Measurements from ENCODE around the gene ITGB7.

The ITGB7 gene

GRCh38 chr12:53192531-53193021 lies 14.5 kb downstream of the ITGB7 start:
- no peak for TF ChIP-seq EGR1 (IDR thresholded peaks at IDR 0.05)

DNA sequence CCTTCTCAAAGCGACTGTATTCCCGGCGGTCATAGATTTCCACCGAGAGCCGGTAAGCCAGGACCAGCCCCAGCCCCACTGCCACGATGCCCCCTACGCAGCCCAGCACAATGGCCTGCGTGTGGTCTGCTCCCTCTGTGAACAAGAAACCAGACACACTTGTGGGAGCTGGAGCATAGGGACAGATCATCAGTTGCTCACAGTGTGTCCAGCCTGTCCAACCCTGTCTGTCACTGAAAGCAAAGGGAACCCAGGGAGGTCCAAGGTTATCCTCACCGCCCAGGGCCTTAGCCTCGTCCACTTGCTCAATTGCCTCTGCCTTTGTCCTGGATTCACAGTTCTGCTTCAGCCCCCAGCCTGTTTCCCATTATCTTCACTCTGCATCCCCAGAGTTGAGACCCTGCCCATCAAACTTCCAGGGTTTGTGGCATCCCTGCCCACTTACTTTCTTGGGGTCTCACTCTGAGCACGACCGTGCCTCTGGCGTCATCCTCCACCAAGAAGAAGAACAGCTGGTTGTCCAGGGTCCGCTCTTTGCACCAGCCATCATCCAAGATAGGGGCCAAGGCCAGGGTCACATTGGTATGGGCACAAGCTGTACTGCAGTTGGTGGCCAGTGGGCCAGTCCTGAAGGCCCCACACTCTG lies 15.0 kb downstream of the ITGB7 start:
- TF ChIP-seq NFIC (IDR thresholded peaks at IDR 0.05) (no peak), REST (IDR thresholded peaks at IDR 0.05; ENCODE audit: low read depth) (no peak), EP300 (IDR thresholded peaks at IDR 0.05; ENCODE audit: borderline replicate concordance) (no peak), CEBPB (IDR thresholded peaks at IDR 0.05) (no peak), TAF1 (IDR thresholded peaks at IDR 0.05; ENCODE audit: low read depth) (no peak)

- TF ChIP-seq REST (IDR thresholded peaks at IDR 0.05; ENCODE audit: low read depth) (no peak), FOXM1 (IDR thresholded peaks at IDR 0.05; ENCODE audit: borderline replicate concordance, low read depth) (no peak), CREB1 (IDR thresholded peaks at IDR 0.05; ENCODE audit: low read depth) (no peak), USF1 (IDR thresholded peaks at IDR 0.05) (no peak), NFIC (IDR thresholded peaks at IDR 0.05) (no peak), EP300 (IDR thresholded peaks at IDR 0.05; ENCODE audit: borderline replicate concordance) (no peak), EGR1 (IDR thresholded peaks at IDR 0.05) (no peak), YY1 (IDR thresholded peaks at IDR 0.05; ENCODE audit: low read depth) (no peak), TAF1 (IDR thresholded peaks at IDR 0.05; ENCODE audit: low read depth) (no peak), TCF12 (IDR thresholded peaks at IDR 0.05; ENCODE audit: low read depth) (no peak)
Observed at GRCh38 chr12:53191096-53191884, 15.8 kb downstream of the ITGB7 start.

GRCh38 chr12:53190108-53190729 lies 16.8 kb downstream of the ITGB7 start:
- no peak for TF ChIP-seq YY1 (IDR thresholded peaks at IDR 0.05; ENCODE audit: low read depth)
- peak; percentile 64 for TF ChIP-seq RAD21 (IDR thresholded peaks at IDR 0.05; ENCODE audit: low read depth)
- no peak for TF ChIP-seq USF1 (IDR thresholded peaks at IDR 0.05)
- TF ChIP-seq, protein P1, sequence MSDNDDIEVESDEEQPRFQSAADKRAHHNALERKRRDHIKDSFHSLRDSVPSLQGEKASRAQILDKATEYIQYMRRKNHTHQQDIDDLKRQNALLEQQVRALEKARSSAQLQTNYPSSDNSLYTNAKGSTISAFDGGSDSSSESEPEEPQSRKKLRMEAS (IDR thresholded peaks at IDR 0.05): no peak
- no peak for TF ChIP-seq TCF12 (IDR thresholded peaks at IDR 0.05; ENCODE audit: low read depth)

DNA sequence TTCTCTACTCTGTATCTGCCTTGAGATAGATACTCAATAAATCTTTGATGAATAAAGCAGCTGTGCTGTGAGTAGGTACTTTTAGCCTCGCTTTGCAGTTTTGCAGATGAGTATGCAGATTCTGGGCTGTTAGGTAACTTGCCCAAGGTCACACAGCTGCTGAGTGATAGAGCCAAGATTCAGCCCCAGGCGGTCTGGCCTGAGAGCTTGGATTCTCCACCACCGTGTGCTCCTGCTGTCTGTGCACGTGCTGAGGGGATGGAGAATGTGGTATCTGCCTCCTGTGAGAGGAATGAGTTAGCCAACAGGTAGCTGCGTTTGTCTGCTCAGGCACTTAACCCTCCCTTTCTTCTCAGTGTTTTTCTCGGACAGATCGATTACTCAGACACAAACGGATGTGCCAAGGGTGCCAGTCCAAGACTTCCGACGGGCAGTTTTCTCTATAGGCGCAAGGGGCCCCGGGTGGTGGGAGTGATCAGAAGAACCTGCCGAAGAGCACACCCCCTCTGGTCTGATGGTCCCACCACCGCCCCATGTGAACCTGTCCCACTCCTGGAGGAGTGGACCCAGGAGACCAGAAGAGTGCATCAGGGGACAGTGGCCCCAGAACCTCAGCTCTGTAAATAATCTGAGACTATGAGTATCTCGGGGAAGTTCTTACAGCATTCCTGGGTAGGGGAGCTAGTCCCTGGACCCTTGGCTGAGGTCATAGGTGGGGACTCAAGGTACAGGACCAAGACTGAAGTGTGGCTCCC lies 19.7 kb downstream of the ITGB7 start:
- TF ChIP-seq USF1 (IDR thresholded peaks at IDR 0.05) (no peak), REST (IDR thresholded peaks at IDR 0.05; ENCODE audit: low read depth) (no peak), CEBPB (IDR thresholded peaks at IDR 0.05) (no peak), TAF1 (IDR thresholded peaks at IDR 0.05; ENCODE audit: low read depth) (no peak), NFIC (IDR thresholded peaks at IDR 0.05) (no peak), TEAD4 (IDR thresholded peaks at IDR 0.05) (no peak), ZBTB7A (IDR thresholded peaks at IDR 0.05; ENCODE audit: low read depth) (no peak), EP300 (IDR thresholded peaks at IDR 0.05; ENCODE audit: borderline replicate concordance) (no peak), RAD21 (IDR thresholded peaks at IDR 0.05; ENCODE audit: low read depth) (no peak), TCF12 (IDR thresholded peaks at IDR 0.05; ENCODE audit: low read depth) (no peak), FOXM1 (IDR thresholded peaks at IDR 0.05; ENCODE audit: borderline replicate concordance, low read depth) (no peak), CREB1 (IDR thresholded peaks at IDR 0.05; ENCODE audit: low read depth) (no peak), EGR1 (IDR thresholded peaks at IDR 0.05) (no peak), YY1 (IDR thresholded peaks at IDR 0.05; ENCODE audit: low read depth) (no peak)
- TF ChIP-seq, protein P1 (IDR thresholded peaks at IDR 0.05): no peak
